Measurements from ENCODE around the gene NCOA4.
"Not testable (repeated sequence)": the region's sequence is repeated elsewhere in the genome, so short reads cannot be mapped to it uniquely, and the experiment has no call there.

The NCOA4 gene

GRCh38 chr10:45978554-45978953 lies 51.9 kb downstream of the NCOA4 start:
- not testable (repeated sequence) for DNase-seq

GRCh38 chr10:45974041-45974440 lies 56.4 kb downstream of the NCOA4 start:
- not testable (repeated sequence) for DNase-seq

GRCh38 chr10:45972813-45973169 lies 57.6 kb downstream of the NCOA4 start:
- DNase-seq = not testable (repeated sequence)

GRCh38 chr10:45972106-45972812 lies 58.2 kb downstream of the NCOA4 start, which contains the start of gene TIMM23:
TSS of gene TIMM23 (plus strand) at chr10:45972489. CDS start at chr10:45972625, 136 bp downstream.
- DNase-seq = peak; percentile 92

GRCh38 chr10:45971742-45972105 lies 58.7 kb downstream of the NCOA4 start:
- peak; percentile 47 for DNase-seq

- DNase-seq = not testable (repeated sequence)
Observed at GRCh38 chr10:45971019-45971418, 59.4 kb downstream of the NCOA4 start.

GRCh38 chr10:45962686-45963452 lies 67.6 kb downstream of the NCOA4 start:
- not testable (repeated sequence) for DNase-seq

- not testable (repeated sequence) for DNase-seq
Observed at GRCh38 chr10:45957928-45958327, 72.5 kb downstream of the NCOA4 start.

GRCh38 chr10:45956634-45957033 lies 73.8 kb downstream of the NCOA4 start:
- DNase-seq = not testable (repeated sequence)

Measured in DMS53 (cell line).